Neuronal stem cell (in vitro differentiated cells): Measurements from ENCODE around the gene CD300E.
A peak's percentile ranks its signal among the peaks of the same experiment; 100 is the strongest.
"Not testable (repeated sequence)": the region's sequence is repeated elsewhere in the genome, so short reads cannot be mapped to it uniquely, and the experiment has no call there.

Source experiments
- DNase-seq: peaks from one replicate; pipeline ENCODE4 v3.0.0-alpha.2; 2013; ENCODE audit warnings: low spot score
- H2AFZ ChIP-seq: one replicate; pipeline ENCODE4 v1.6.1; 2013; ENCODE audit warnings: mild to moderate bottlenecking, low read length, inconsistent platforms
- H2AK5ac ChIP-seq: 2 replicates; pipeline ENCODE4 v1.6.1; 2013; ENCODE audit warnings: low read depth, mild to moderate bottlenecking, inconsistent platforms, low read length, moderate library complexity, mixed read lengths
- H2BK120ac ChIP-seq: 2 replicates; pipeline ENCODE4 v1.6.1; 2013; ENCODE audit warnings: low read depth, mild to moderate bottlenecking, inconsistent platforms, low read length, moderate library complexity, mixed read lengths
- H2BK12ac ChIP-seq: one replicate; pipeline ENCODE4 v1.6.1; 2013; ENCODE audit warnings: low read length, inconsistent platforms
- H2BK15ac ChIP-seq: 2 replicates; pipeline ENCODE4 v1.6.1; 2013; ENCODE audit warnings: mild to moderate bottlenecking, low read length, inconsistent platforms, mixed read lengths
- H2BK5ac ChIP-seq: one replicate; pipeline ENCODE4 v1.6.1; 2013; ENCODE audit warnings: inconsistent platforms, mild to moderate bottlenecking, low read length, moderate library complexity
- H3K14ac ChIP-seq: one replicate; pipeline ENCODE4 v1.6.1; 2013; ENCODE audit warnings: low read length, inconsistent platforms
- H3K18ac ChIP-seq: 2 replicates; pipeline ENCODE4 v1.6.1; 2013; ENCODE audit warnings: low read length, inconsistent platforms
- H3K23ac ChIP-seq: 2 replicates; pipeline ENCODE4 v1.6.1; 2013; ENCODE audit warnings: low read depth, mild to moderate bottlenecking, mixed read lengths, low read length, inconsistent platforms; ENCODE audit not compliant: poor library complexity
- H3K27ac ChIP-seq: replicated peaks from 3 replicates; pipeline ENCODE4 v1.5.1; 2013; ENCODE audit warnings: low read length, inconsistent platforms
- H3K27me3 ChIP-seq, 3 experiments: 2 replicates each; pipeline ENCODE4 v1.6.1; 2013; ENCODE audit warnings: low read length in 3 of 3, mild to moderate bottlenecking in 2 of 3, inconsistent platforms in 1 of 3, low read depth in 1 of 3, mixed read lengths in 1 of 3, moderate library complexity in 1 of 3; ENCODE audit not compliant: control insufficient read depth in 3 of 3, insufficient read depth in 3 of 3
- H3K36me3 ChIP-seq, 2 donors: replicated peaks in 1 of 2; 2 replicates each; pipeline ENCODE4 v1.6.1; 2013; ENCODE audit warnings: low read length in 2 of 2; ENCODE audit not compliant: control insufficient read depth in 2 of 2, insufficient read depth in 2 of 2
- H3K4ac ChIP-seq: 2 replicates; pipeline ENCODE4 v1.6.1; 2013; ENCODE audit warnings: inconsistent platforms, mild to moderate bottlenecking, low read length, moderate library complexity
- H3K4me1 ChIP-seq, 2 donors: 1 replicate in 1 of 2; 2 replicates in 1 of 2; pipeline ENCODE4 v1.6.1; 2013; ENCODE audit warnings: low read length in 2 of 2, low read depth in 1 of 2; ENCODE audit not compliant: control insufficient read depth in 2 of 2, insufficient read depth in 1 of 2
- H3K4me2 ChIP-seq: one replicate; pipeline ENCODE4 v1.6.1; 2013; ENCODE audit warnings: mild to moderate bottlenecking, low read length, inconsistent platforms; ENCODE audit not compliant: insufficient read depth, poor library complexity, severe bottlenecking
- H3K4me3 ChIP-seq, 2 donors: 2 replicates each; pipeline ENCODE4 v1.5.1; 2013; ENCODE audit warnings: low read length in 2 of 2, mild to moderate bottlenecking in 2 of 2, inconsistent platforms in 1 of 2, moderate library complexity in 1 of 2
- H3K79me1 ChIP-seq: one replicate; pipeline ENCODE4 v1.6.1; 2013; ENCODE audit warnings: low read depth, mild to moderate bottlenecking, inconsistent platforms, low read length, moderate library complexity
- H3K9ac ChIP-seq: one replicate; pipeline ENCODE4 v1.6.1; 2013; ENCODE audit warnings: mild to moderate bottlenecking, low read depth, low read length, inconsistent platforms; ENCODE audit not compliant: poor library complexity
- H3K9me3 ChIP-seq, 2 donors: replicated peaks in 1 of 2; 2 replicates each; pipeline versions ENCODE3 to v1.6.1; 2013; ENCODE audit warnings: low read length in 2 of 2, mild to moderate bottlenecking in 2 of 2, inconsistent platforms in 1 of 2, low read depth in 1 of 2, mixed read lengths in 1 of 2, moderate library complexity in 1 of 2; ENCODE audit not compliant: control insufficient read depth in 2 of 2, insufficient read depth in 1 of 2
- H4K8ac ChIP-seq: one replicate; pipeline ENCODE4 v1.6.1; 2013; ENCODE audit warnings: low read depth, mild to moderate bottlenecking, inconsistent platforms, low read length, moderate library complexity
- H4K91ac ChIP-seq: one replicate; pipeline ENCODE4 v1.6.1; 2013; ENCODE audit warnings: low read length, low read depth, mild to moderate bottlenecking, inconsistent platforms; ENCODE audit not compliant: poor library complexity
- WGBS, 2 donors: extraction: QIAGEN DNeasy Blood & Tissue Kit; methylation state at CpG; one replicate each; pipeline ENCODE4 v1.1.7; 2013; ENCODE audit warnings: missing lambda C conversion rate in 2 of 2, mixed read lengths in 1 of 2; ENCODE audit not compliant: insufficient read length in 2 of 2, insufficient replicate concordance in 1 of 2; ENCODE audit errors: extremely low coverage in 2 of 2; 5-methylcytosine and 5-hydroxymethylcytosine counted together

CD300E gene

GRCh38 chr17:74632617-74633016 lies 9.1 kb upstream of the CD300E start:
- H3K27me3 ChIP-seq: peaks cover 0 to 8% (median 0%) of the 10 kb centered on the region in 3 experiments
- no peak overlapping the region for H3K4ac ChIP-seq
- H2AFZ ChIP-seq: no peak overlapping the region
- no peak overlapping the region for H2BK5ac ChIP-seq
- no peak overlapping the region for H2BK120ac ChIP-seq
- WGBS, 2 donors: no CpG with 5 or more reads among the region's 9 CpGs
- no peak overlapping the region for H2BK15ac ChIP-seq
- peaks cover 4 to 14% of the 10 kb centered on the region in 2 donors for H3K4me1 ChIP-seq
- no peak overlapping the region for H2AK5ac ChIP-seq
- no peaks in the 10 kb centered on the region for H3K79me1 ChIP-seq
- H3K4me3 ChIP-seq: no peak overlapping the region
- H4K91ac ChIP-seq: no peak overlapping the region
- no peak overlapping the region for H4K8ac ChIP-seq
- H3K9ac ChIP-seq: no peak overlapping the region
- no peak overlapping the region for H3K23ac ChIP-seq
- no peak for DNase-seq
- no peaks in the 10 kb centered on the region for H3K36me3 ChIP-seq
- no peak overlapping the region for H2BK12ac ChIP-seq
- no peak overlapping the region for H3K18ac ChIP-seq
- H3K4me2 ChIP-seq: no peak overlapping the region
- peaks cover 0 to 2% of the 10 kb centered on the region in 2 donors for H3K9me3 ChIP-seq
- no peak overlapping the region for H3K14ac ChIP-seq
- H3K27ac ChIP-seq: no peak overlapping the region

GRCh38 chr17:74631468-74632450 lies 8.2 kb upstream of the CD300E start:
- no CpG with 5 or more reads among the region's 14 CpGs for WGBS, 2 donors
- Histone ChIP-seq H3K14ac (no peak overlapping the region), H3K4me1 (peaks cover 4 to 14% of the 10 kb centered on the region in 2 donors), H2BK15ac (peak overlapping the region; percentile 66), H3K79me1 (no peaks in the 10 kb centered on the region), H3K4me2 (no peak overlapping the region), H3K27me3 (peaks cover 0 to 8% (median 0%) of the 10 kb centered on the region in 3 experiments), H4K8ac (no peak overlapping the region), H3K23ac (no peak overlapping the region), H3K18ac (no peak overlapping the region), H2AFZ (peak overlapping the region; percentile 34), H2BK120ac (peak overlapping the region; percentile 62), H3K27ac (no peak overlapping the region), H4K91ac (peak overlapping the region; percentile 83), H2BK12ac (peak overlapping the region; percentile 50), H3K9me3 (peaks cover 0 to 2% of the 10 kb centered on the region in 2 donors), H3K9ac (no peak overlapping the region), H3K4me3 (no peak overlapping the region), H2BK5ac (no peak overlapping the region), H2AK5ac (no peak overlapping the region), H3K36me3 (no peaks in the 10 kb centered on the region), H3K4ac (no peak overlapping the region)
- no peak for DNase-seq

- H4K8ac ChIP-seq: not testable (repeated sequence)
These were observed 6.7 kb upstream of the CD300E start for GRCh38 chr17:74630251-74630650.

GRCh38 chr17:74625661-74626060 lies 2.1 kb upstream of the CD300E start:
- peaks cover 0 to 5% (median 3%) of the 10 kb centered on the region in 3 experiments for H3K27me3 ChIP-seq
- H3K18ac ChIP-seq: no peak overlapping the region
- H4K8ac ChIP-seq: no peak overlapping the region
- H3K23ac ChIP-seq: no peak overlapping the region
- no peak overlapping the region for H3K14ac ChIP-seq
- H3K27ac ChIP-seq: no peak overlapping the region
- H3K4me2 ChIP-seq: no peak overlapping the region
- H3K9ac ChIP-seq: no peak overlapping the region
- no peak overlapping the region for H2BK15ac ChIP-seq
- DNase-seq: no peak
- H3K36me3 ChIP-seq: no peaks in the 10 kb centered on the region
- peaks cover 0 to 2% of the 10 kb centered on the region in 2 donors for H3K9me3 ChIP-seq
- H3K4me1 ChIP-seq: no peaks in the 10 kb centered on the region
- H3K79me1 ChIP-seq: no peaks in the 10 kb centered on the region
- no peak overlapping the region for H2AK5ac ChIP-seq
- no peak overlapping the region for H2AFZ ChIP-seq
- no CpG with 5 or more reads among the region's 3 CpGs for WGBS, 2 donors
- H2BK5ac ChIP-seq: no peak overlapping the region
- H3K4me3 ChIP-seq: no peak overlapping the region
- H2BK12ac ChIP-seq: no peak overlapping the region
- no peak overlapping the region for H2BK120ac ChIP-seq
- H4K91ac ChIP-seq: no peak overlapping the region
- H3K4ac ChIP-seq: no peak overlapping the region

More at GRCh38 chr17:74630251-74630650, 6.7 kb upstream of the CD300E start:
- H4K91ac ChIP-seq, H3K4ac ChIP-seq, H3K36me3 ChIP-seq, DNase-seq, H2BK15ac ChIP-seq, H2BK12ac ChIP-seq, H3K79me1 ChIP-seq, H2AK5ac ChIP-seq, H2BK120ac ChIP-seq, H2AFZ ChIP-seq, H3K4me3 ChIP-seq, H3K18ac ChIP-seq, H3K27ac ChIP-seq, H3K9me3 ChIP-seq, H3K14ac ChIP-seq, H3K4me2 ChIP-seq, H3K9ac ChIP-seq, H2BK5ac ChIP-seq, H3K4me1 ChIP-seq, H3K23ac ChIP-seq: not testable (repeated sequence)
- peaks cover 0 to 11% (median 0%) of the 10 kb centered on the region in 3 experiments for H3K27me3 ChIP-seq
- WGBS, 2 donors: no CpG with 5 or more reads among the region's 14 CpGs
